RWPE1 (cell line): Measurements from ENCODE around the gene KCTD1.

ENCODE experiments used
- CTCF ChIA-PET: fragments of 350-600 bp; sonication (Branson Sonifier 250); formaldehyde crosslinking; extraction: SDS; loops from one replicate; lab custom pipeline; 2021; lab: Yijun Ruan, JAX
- POLR2A ChIA-PET: fragments of 400-600 bp; formaldehyde crosslinking; extraction: SDS; loops from one replicate; lab custom pipeline; 2020; ENCODE audit warnings: antibody characterized with exemption; ENCODE audit not compliant: low non-redundant PET; lab: Yijun Ruan, JAX
- DNase-seq: peaks from one replicate; pipeline ENCODE4 v3.0.0; 2012; ENCODE audit warnings: low spot score
- H3K27ac ChIP-seq: fragments of 450-650 bp; 2 replicates; pipeline ENCODE4 v1.5.1; 2017
- TF ChIP-seq, protein P1 (sequence below): fragments of 450-650 bp; conservative IDR thresholded peaks from 2 replicates; pipeline ENCODE4 v1.5.1; 2017; ENCODE audit warnings: low read depth, mild to moderate bottlenecking

Gene KCTD1

GRCh38 chr18:26455639-26456038, 92.7 kb downstream of the KCTD1 start:
- ChIA-PET CTCF (no interaction called here), POLR2A (no interaction called here)
- DNase-seq: no peak
- TF ChIP-seq, protein P1, sequence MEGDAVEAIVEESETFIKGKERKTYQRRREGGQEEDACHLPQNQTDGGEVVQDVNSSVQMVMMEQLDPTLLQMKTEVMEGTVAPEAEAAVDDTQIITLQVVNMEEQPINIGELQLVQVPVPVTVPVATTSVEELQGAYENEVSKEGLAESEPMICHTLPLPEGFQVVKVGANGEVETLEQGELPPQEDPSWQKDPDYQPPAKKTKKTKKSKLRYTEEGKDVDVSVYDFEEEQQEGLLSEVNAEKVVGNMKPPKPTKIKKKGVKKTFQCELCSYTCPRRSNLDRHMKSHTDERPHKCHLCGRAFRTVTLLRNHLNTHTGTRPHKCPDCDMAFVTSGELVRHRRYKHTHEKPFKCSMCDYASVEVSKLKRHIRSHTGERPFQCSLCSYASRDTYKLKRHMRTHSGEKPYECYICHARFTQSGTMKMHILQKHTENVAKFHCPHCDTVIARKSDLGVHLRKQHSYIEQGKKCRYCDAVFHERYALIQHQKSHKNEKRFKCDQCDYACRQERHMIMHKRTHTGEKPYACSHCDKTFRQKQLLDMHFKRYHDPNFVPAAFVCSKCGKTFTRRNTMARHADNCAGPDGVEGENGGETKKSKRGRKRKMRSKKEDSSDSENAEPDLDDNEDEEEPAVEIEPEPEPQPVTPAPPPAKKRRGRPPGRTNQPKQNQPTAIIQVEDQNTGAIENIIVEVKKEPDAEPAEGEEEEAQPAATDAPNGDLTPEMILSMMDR: no peak
- no peak overlapping the region for H3K27ac ChIP-seq

- POLR2A ChIA-PET: no interaction called here
- CTCF ChIA-PET: no interaction called here
Observed at GRCh38 chr18:26454616-26455015, 93.7 kb downstream of the KCTD1 start.

DNA sequence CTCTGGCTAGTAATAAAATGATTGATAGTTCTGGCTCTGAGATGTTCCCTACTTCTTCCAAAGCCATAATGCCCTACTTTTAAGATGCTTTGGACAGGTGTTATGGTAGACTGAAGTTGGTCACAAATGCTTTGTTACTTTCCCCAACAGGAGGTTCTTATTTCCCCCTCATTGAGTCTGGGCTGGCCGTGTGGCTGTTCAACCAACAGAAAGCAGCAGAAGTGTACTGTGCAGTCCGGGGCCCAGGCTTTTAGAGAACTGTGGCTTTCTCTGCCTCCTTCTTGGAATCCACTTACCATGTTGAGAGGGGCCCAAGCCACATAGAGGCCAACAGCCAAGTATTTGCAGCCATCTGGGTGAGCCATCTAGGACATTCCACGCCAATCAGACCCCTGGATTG, 94.2 kb downstream of the KCTD1 start:
- peak overlapping the region; percentile 51 for H3K27ac ChIP-seq
- DNase-seq: no peak
- POLR2A ChIA-PET: no interaction called here
- CTCF ChIA-PET: no interaction called here
- TF ChIP-seq, protein P1: no peak

More at GRCh38 chr18:26454616-26455015, 93.7 kb downstream of the KCTD1 start:
- TF ChIP-seq, protein P1: no peak
- DNase-seq: no peak
- H3K27ac ChIP-seq: peak overlapping the region; percentile 51

GRCh38 chr18:26453386-26453901, 94.9 kb downstream of the KCTD1 start:
- TF ChIP-seq, protein P1: no peak
- no peak for DNase-seq
- POLR2A ChIA-PET: no interaction called here
- H3K27ac ChIP-seq: no peak overlapping the region
- CTCF ChIA-PET: no interaction called here

- POLR2A ChIA-PET: no interaction called here
- CTCF ChIA-PET: no interaction called here
- TF ChIP-seq, protein P1: no peak
- no peak overlapping the region for H3K27ac ChIP-seq
- DNase-seq: no peak
Observed at GRCh38 chr18:26450989-26451682, 97.2 kb downstream of the KCTD1 start.

- POLR2A ChIA-PET: no interaction called here
- CTCF ChIA-PET: no interaction called here
Observed at GRCh38 chr18:26448714-26449159, 99.6 kb downstream of the KCTD1 start.

More at GRCh38 chr18:26448714-26449159, 99.6 kb downstream of the KCTD1 start:
- H3K27ac ChIP-seq: no peak overlapping the region
- no peak for DNase-seq
- TF ChIP-seq, protein P1: no peak
